CD4-positive, alpha-beta T cell (primary cell): ENCODE results near the gene EFNA1. TPM values are rescaled to one million over a fixed set of nuclear protein-coding genes. Genes with fewer than 3 reads are reported as not detected.

Experiments
- ATAC-seq: fragments of 200-7000 bp; cut with Tn5 transposase; one replicate; pipeline ENCODE4 v1.10.0; 2022; ENCODE audit warnings: mild to moderate bottlenecking; ENCODE audit not compliant: poor library complexity
- CTCF ChIA-PET: fragments of 350-600 bp; sonication (Branson Sonifier 250); formaldehyde crosslinking; loops from one replicate; lab custom pipeline; 2021; ENCODE audit warnings: antibody characterized with exemption, inconsistent platforms; lab: Charles Lee
- POLR2A ChIA-PET: fragments of 350-600 bp; sonication (Branson Sonifier 250); formaldehyde crosslinking; loops from one replicate; lab custom pipeline; 2021; ENCODE audit warnings: antibody characterized with exemption, inconsistent platforms; lab: Charles Lee
- DNase-seq, 14 experiments: peaks; one replicate each; pipeline ENCODE4 v3.0.0-alpha.2; 2013 to 2020; ENCODE audit warnings: mixed read lengths in 2 of 14
- H3K27ac ChIP-seq, 2 donors: one replicate each; pipeline versions ENCODE4 v1.5.1 to v1.7.0; 2013; ENCODE audit warnings: low read length in 2 of 2, low read depth in 1 of 2, mild to moderate bottlenecking in 1 of 2
- H3K27me3 ChIP-seq, 2 experiments: 1 replicate in 1 of 2; 2 replicates in 1 of 2; pipeline versions ENCODE4 v1.6.1 to v1.7.0; 2013; ENCODE audit warnings: low read length in 2 of 2, control low read depth in 1 of 2, mild to moderate bottlenecking in 1 of 2, moderate library complexity in 1 of 2; ENCODE audit not compliant: insufficient read depth in 2 of 2, control insufficient read depth in 1 of 2
- H3K36me3 ChIP-seq: one replicate; pipeline ENCODE4 v1.6.1; 2013; ENCODE audit warnings: low read length, control low read depth; ENCODE audit not compliant: insufficient read depth
- H3K4me1 ChIP-seq: one replicate; pipeline ENCODE4 v1.6.1; 2013; ENCODE audit warnings: low read length, control low read depth; ENCODE audit not compliant: insufficient read depth
- H3K4me3 ChIP-seq: one replicate; pipeline ENCODE4 v1.5.1; 2013; ENCODE audit warnings: mild to moderate bottlenecking, low read length, moderate library complexity
- H3K9me3 ChIP-seq, 2 experiments: 1 replicate in 1 of 2; 2 replicates in 1 of 2; pipeline versions ENCODE4 v1.6.1 to v1.7.0; 2013; ENCODE audit warnings: low read length in 2 of 2, mild to moderate bottlenecking in 2 of 2, control low read depth in 1 of 2, moderate library complexity in 1 of 2; ENCODE audit not compliant: control insufficient read depth in 1 of 2, insufficient read depth in 1 of 2
- H3K27ac Mint-ChIP-seq: one replicate; pipeline ENCODE4 v1.8.0; 2020; ENCODE audit warnings: mixed read lengths
- H3K27me3 Mint-ChIP-seq: one replicate; pipeline ENCODE4 v1.8.0; 2021; ENCODE audit warnings: mixed read lengths
- H3K36me3 Mint-ChIP-seq: one replicate; pipeline ENCODE4 v1.8.0; 2021; ENCODE audit warnings: low read depth, mixed read lengths
- H3K4me1 Mint-ChIP-seq: one replicate; pipeline ENCODE4 v1.8.0; 2021; ENCODE audit warnings: low read depth, mixed read lengths
- H3K4me3 Mint-ChIP-seq: one replicate; pipeline ENCODE4 v1.8.0; 2020; ENCODE audit warnings: mild to moderate bottlenecking, mixed read lengths
- H3K9me3 Mint-ChIP-seq: one replicate; pipeline ENCODE4 v1.8.0; 2020; ENCODE audit warnings: mixed read lengths
- intact Hi-C, 2 experiments: fragments of 100-400 bp; cut with DNase I in 1 of 2; cut with micrococcal nuclease in 1 of 2; formaldehyde crosslinking; loops; one replicate each; pipeline versions ENCODE4 v1.15.1 to v1.9.0; 2023 to 2025; cut with DNase I, micrococcal nuclease
- total RNA-seq, 174 experiments: library from RNA in 2 of 174; stranded (reverse) in 2 of 174; gene quantifications; one replicate each; pipeline ENCODE4 v1.2.3 and lab custom pipeline; 2021 to 2026
- TF ChIP-seq, protein P1 (sequence below): fragments of 200-600 bp; IDR thresholded peaks from one replicate; pipeline ENCODE4 v1.8.0; 2022; ENCODE audit warnings: antibody characterized with exemption, mild to moderate bottlenecking

The EFNA1 gene
- total RNA-seq, 2 experiments from 2014 or later: 4.2 to 5.9 TPM

DNA sequence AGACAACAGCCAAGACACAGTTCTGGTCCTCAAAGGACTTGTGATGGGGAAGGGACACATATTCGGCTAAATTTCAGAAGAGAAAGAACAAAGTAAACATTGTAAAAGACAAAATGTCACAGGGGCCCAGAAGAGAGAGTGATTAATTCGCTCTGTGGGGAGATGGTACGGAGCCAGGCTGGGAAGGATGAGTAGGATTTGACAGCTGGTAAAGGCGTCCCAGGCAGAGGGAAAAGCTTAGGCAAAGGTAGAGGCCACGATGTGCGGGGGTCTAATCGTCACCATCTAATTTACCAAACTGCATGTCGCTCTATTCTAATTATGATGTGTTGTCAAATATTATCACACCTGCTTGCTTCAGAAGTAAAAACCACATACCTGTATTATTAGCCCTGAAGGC is 17.3 kb upstream of the EFNA1 start:
- POLR2A ChIA-PET: no interaction called here

DNA sequence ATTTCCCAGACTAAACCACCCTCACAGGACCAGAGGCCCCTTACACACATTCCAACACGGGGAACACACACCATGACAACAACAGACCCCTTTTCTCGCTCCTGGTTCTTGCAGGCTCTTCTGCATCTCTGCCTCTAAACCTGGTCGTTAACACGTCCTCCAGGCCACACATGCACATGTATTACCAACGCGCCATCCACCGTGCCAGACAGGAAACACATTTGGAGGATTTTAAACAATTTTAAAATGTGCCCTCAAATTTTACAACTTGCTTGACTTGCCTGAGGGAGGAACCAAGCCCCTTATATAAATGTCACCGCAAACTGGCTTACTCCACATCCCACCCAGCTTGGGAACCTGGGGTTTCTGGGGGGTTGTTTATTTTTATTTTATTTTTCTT is 16.9 kb upstream of the EFNA1 start:
- Histone ChIP-seq H3K27me3 (peaks cover 0 to under 1% of the 10 kb centered on the region in 2 experiments), H3K4me3 (no peak overlapping the region), H3K27ac (no peak overlapping the region), H3K36me3 (no peaks in the 10 kb centered on the region), H3K9me3 (no peaks in the 10 kb centered on the region), H3K4me1 (no peaks in the 10 kb centered on the region)
- TF ChIP-seq, protein P1, sequence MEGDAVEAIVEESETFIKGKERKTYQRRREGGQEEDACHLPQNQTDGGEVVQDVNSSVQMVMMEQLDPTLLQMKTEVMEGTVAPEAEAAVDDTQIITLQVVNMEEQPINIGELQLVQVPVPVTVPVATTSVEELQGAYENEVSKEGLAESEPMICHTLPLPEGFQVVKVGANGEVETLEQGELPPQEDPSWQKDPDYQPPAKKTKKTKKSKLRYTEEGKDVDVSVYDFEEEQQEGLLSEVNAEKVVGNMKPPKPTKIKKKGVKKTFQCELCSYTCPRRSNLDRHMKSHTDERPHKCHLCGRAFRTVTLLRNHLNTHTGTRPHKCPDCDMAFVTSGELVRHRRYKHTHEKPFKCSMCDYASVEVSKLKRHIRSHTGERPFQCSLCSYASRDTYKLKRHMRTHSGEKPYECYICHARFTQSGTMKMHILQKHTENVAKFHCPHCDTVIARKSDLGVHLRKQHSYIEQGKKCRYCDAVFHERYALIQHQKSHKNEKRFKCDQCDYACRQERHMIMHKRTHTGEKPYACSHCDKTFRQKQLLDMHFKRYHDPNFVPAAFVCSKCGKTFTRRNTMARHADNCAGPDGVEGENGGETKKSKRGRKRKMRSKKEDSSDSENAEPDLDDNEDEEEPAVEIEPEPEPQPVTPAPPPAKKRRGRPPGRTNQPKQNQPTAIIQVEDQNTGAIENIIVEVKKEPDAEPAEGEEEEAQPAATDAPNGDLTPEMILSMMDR: no peak
- Mint-ChIP-seq H3K9me3 (no peaks in the 10 kb centered on the region), H3K4me3 (no peak overlapping the region), H3K27me3 (no peaks in the 10 kb centered on the region), H3K27ac (no peak overlapping the region), H3K36me3 (no peaks in the 10 kb centered on the region), H3K4me1 (no peaks in the 10 kb centered on the region)
- ATAC-seq: no peak
- CTCF ChIA-PET: no interaction called here
- POLR2A ChIA-PET: no interaction called here
- no peak for DNase-seq
- intact Hi-C loops: no loop called here

More for the DNA sequence above, 17.3 kb upstream of the EFNA1 start:
- Mint-ChIP-seq H3K36me3 (no peaks in the 10 kb centered on the region), H3K27me3 (no peaks in the 10 kb centered on the region), H3K4me1 (no peaks in the 10 kb centered on the region), H3K4me3 (no peak overlapping the region), H3K27ac (no peak overlapping the region), H3K9me3 (no peaks in the 10 kb centered on the region)
- Histone ChIP-seq H3K4me1 (no peaks in the 10 kb centered on the region), H3K9me3 (no peaks in the 10 kb centered on the region), H3K36me3 (no peaks in the 10 kb centered on the region), H3K4me3 (no peak overlapping the region), H3K27ac (no peak overlapping the region), H3K27me3 (peaks cover 0 to 3% of the 10 kb centered on the region in 2 experiments)
- TF ChIP-seq, protein P1: no peak
- DNase-seq: no peak
- ATAC-seq: no peak
- intact Hi-C loops: no loop called here
- CTCF ChIA-PET: no interaction called here

DNA sequence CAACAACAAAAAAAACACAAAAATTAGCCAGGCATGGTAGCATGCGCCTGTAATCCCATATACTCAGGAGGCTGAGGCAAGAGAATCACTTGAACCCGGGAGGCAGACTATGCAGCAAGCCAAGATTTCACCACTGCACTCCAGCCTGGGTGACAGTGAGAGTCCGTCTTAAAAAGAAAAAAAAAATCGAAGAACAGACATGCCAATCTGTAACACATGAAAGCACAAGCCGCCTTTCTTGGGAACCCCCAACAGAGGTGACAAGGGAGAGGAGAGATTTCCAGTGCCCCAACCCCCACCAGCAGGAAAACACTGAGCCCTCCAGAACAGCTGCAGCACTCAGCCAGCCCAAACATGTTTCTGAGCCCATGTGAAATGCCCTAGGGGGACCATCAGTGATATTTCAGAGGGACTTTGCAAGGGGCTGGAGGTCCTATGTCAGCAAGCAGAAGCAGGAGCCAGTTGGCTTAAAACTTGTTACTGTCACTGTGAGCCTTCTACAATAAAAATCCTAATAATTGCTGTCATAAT is 14.2 kb upstream of the EFNA1 start:
- intact Hi-C loops: no loop called here
- Histone ChIP-seq H3K9me3 (no peaks in the 10 kb centered on the region), H3K4me1 (no peaks in the 10 kb centered on the region), H3K27me3 (no peaks in the 10 kb centered on the region), H3K4me3 (no peak overlapping the region), H3K27ac (no peak overlapping the region), H3K36me3 (no peaks in the 10 kb centered on the region)
- POLR2A ChIA-PET: no interaction called here
- Mint-ChIP-seq H3K9me3 (no peaks in the 10 kb centered on the region), H3K27me3 (no peaks in the 10 kb centered on the region), H3K4me1 (no peaks in the 10 kb centered on the region), H3K36me3 (no peaks in the 10 kb centered on the region), H3K4me3 (no peak overlapping the region), H3K27ac (no peak overlapping the region)
- TF ChIP-seq, protein P1: no peak
- CTCF ChIA-PET: no interaction called here
- ATAC-seq (no peak), DNase-seq (no peak)
